ENCODE data around the gene SFRP2.

Gene SFRP2

DNA sequence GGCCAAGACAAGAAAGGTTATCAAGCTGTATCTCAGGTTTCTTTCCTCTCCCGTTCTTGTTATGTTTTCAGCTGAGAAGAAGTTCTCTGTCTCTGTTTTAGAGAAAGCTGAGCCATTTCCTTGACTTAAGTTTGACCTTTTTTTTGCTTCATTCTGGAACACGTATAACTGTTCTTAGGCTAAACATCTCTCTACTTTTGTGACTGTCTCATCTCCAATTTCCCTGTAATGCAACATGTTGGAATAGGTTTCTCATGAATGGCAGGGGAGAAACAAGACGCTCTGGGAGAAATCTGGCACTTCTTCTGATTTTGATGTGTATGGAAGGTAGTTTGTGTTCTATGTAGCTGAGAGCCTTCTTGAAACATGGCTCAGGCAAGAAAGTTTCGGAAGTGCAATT is 36.2 kb upstream of the SFRP2 start:
- TF ChIP-seq, protein P1, sequence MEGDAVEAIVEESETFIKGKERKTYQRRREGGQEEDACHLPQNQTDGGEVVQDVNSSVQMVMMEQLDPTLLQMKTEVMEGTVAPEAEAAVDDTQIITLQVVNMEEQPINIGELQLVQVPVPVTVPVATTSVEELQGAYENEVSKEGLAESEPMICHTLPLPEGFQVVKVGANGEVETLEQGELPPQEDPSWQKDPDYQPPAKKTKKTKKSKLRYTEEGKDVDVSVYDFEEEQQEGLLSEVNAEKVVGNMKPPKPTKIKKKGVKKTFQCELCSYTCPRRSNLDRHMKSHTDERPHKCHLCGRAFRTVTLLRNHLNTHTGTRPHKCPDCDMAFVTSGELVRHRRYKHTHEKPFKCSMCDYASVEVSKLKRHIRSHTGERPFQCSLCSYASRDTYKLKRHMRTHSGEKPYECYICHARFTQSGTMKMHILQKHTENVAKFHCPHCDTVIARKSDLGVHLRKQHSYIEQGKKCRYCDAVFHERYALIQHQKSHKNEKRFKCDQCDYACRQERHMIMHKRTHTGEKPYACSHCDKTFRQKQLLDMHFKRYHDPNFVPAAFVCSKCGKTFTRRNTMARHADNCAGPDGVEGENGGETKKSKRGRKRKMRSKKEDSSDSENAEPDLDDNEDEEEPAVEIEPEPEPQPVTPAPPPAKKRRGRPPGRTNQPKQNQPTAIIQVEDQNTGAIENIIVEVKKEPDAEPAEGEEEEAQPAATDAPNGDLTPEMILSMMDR (IDR thresholded peaks at IDR 0.05; ENCODE audit: low read depth, low read length), result no peak
- no peak overlapping the region for H3K4me3 ChIP-seq (ENCODE audit: low read depth, low read length)

DNA sequence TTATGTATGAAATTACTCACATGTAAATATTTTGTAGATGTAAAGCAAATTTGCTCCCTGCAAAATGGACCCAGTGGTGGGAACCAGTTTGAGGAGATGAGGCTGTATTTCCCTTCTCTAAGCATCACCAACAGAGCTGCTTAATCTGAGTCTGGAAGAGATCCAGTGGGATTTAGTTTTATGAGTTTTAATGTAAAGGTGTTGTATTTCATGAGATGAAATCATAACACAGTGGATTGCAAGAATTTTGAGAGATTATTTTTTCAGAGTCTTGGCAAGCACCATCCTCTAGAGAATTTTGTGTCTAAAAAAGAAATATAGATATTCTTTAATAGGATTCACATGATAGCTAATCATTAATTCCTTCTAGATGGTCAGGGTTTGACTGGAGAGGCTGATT is 35.6 kb upstream of the SFRP2 start:
- TF ChIP-seq, protein P1 (IDR thresholded peaks at IDR 0.05; ENCODE audit: low read depth, low read length), result no peak
- no peak overlapping the region for H3K4me3 ChIP-seq (ENCODE audit: low read depth, low read length)

GRCh38 chr4:153823483-153823882 is 34.6 kb upstream of the SFRP2 start:
- no peak overlapping the region for H3K4me3 ChIP-seq (ENCODE audit: low read depth, low read length)
- TF ChIP-seq, protein P1 (IDR thresholded peaks at IDR 0.05; ENCODE audit: low read depth, low read length), result no peak

- TF ChIP-seq, protein P1 (IDR thresholded peaks at IDR 0.05; ENCODE audit: low read depth, low read length), result no peak
- H3K4me3 ChIP-seq (ENCODE audit: low read depth, low read length), result no peak overlapping the region
These were observed 33.4 kb upstream of the SFRP2 start for GRCh38 chr4:153822316-153822715.

DNA sequence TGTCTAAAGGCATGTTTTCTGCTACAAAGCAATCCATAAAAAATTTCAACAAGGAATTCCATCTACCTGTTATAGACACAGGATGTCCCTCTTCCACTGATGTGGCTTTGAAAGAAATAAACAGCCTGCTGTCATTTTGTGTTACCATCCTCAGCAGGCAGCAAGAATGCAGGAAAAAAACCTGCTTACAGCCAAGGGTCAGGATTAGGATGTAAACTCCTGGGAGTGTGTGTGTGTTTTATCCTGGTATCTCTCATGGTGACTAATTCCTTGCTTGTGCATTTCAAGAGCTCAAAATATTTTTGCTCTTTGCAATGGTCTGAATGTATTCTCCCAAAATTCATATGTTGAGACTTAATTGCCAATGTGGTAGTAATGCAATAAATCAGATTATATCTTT is 28.6 kb upstream of the SFRP2 start:
- no peak overlapping the region for H3K4me3 ChIP-seq (ENCODE audit: low read depth, low read length)
- TF ChIP-seq, protein P1 (IDR thresholded peaks at IDR 0.05; ENCODE audit: low read depth, low read length), result no peak

- TF ChIP-seq, protein P1 (IDR thresholded peaks at IDR 0.05; ENCODE audit: low read depth, low read length), result no peak
- H3K4me3 ChIP-seq (ENCODE audit: low read depth, low read length), result no peak overlapping the region
These were observed 27.7 kb upstream of the SFRP2 start for GRCh38 chr4:153816542-153816941.

GRCh38 chr4:153814789-153815188 is 25.9 kb upstream of the SFRP2 start:
- H3K4me3 ChIP-seq (ENCODE audit: low read depth, low read length), result no peak overlapping the region
- TF ChIP-seq, protein P1 (IDR thresholded peaks at IDR 0.05; ENCODE audit: low read depth, low read length), result no peak

All from WI38 (cell line).